ENCODE measurements around the gene ABCA2. TPM values are rescaled to one million over a fixed set of nuclear protein-coding genes. Genes with fewer than 3 reads are reported as not detected.

ABCA2 gene
- total RNA-seq, 1 donor from 2014 or later: 7.6 TPM

GRCh38 chr9:136961279-136962065 is 66.6 kb downstream of the ABCA2 start:
- no peak for DNase-seq (ENCODE audit: low read depth)
- H3K4me3 ChIP-seq (ENCODE audit: low read depth, low read length): no peak overlapping the region
- TF ChIP-seq CTCF (conservative IDR thresholded peaks at IDR 0.05; ENCODE audit: low read depth, low read length): no peak

- H3K4me3 ChIP-seq (ENCODE audit: low read depth, low read length): no peak overlapping the region
- no peak for DNase-seq (ENCODE audit: low read depth)
- TF ChIP-seq CTCF (conservative IDR thresholded peaks at IDR 0.05; ENCODE audit: low read depth, low read length): no peak
Measured at GRCh38 chr9:136960938-136961275, 67.1 kb downstream of the ABCA2 start.

GRCh38 chr9:136960212-136960937 is 67.7 kb downstream of the ABCA2 start:
- H3K4me3 ChIP-seq (ENCODE audit: low read depth, low read length): no peak overlapping the region
- no peak for TF ChIP-seq CTCF (conservative IDR thresholded peaks at IDR 0.05; ENCODE audit: low read depth, low read length)
- no peak for DNase-seq (ENCODE audit: low read depth)

GRCh38 chr9:136958898-136959850 is 68.9 kb downstream of the ABCA2 start:
- no peak for TF ChIP-seq CTCF (conservative IDR thresholded peaks at IDR 0.05; ENCODE audit: low read depth, low read length)
- no peak overlapping the region for H3K4me3 ChIP-seq (ENCODE audit: low read depth, low read length)
- no peak for DNase-seq (ENCODE audit: low read depth)

GRCh38 chr9:136958473-136958872 is 69.6 kb downstream of the ABCA2 start:
- no peak for TF ChIP-seq CTCF (conservative IDR thresholded peaks at IDR 0.05; ENCODE audit: low read depth, low read length)
- H3K4me3 ChIP-seq (ENCODE audit: low read depth, low read length): no peak overlapping the region
- DNase-seq (ENCODE audit: low read depth): no peak

GRCh38 chr9:136957901-136958300 is 70.1 kb downstream of the ABCA2 start:
- H3K4me3 ChIP-seq (ENCODE audit: low read depth, low read length): no peak overlapping the region
- no peak for TF ChIP-seq CTCF (conservative IDR thresholded peaks at IDR 0.05; ENCODE audit: low read depth, low read length)
- DNase-seq (ENCODE audit: low read depth): no peak

Measured in epithelial cell of proximal tubule (primary cell).